Measurements from ENCODE around the gene GNB3. TPM values are rescaled to one million over a fixed set of nuclear protein-coding genes. Genes with fewer than 3 reads are reported as not detected.
A peak's percentile ranks its signal among the peaks of the same experiment; 100 is the strongest.

Gene GNB3
- total RNA-seq, 4 donors from 2014 or later: 0.17 to 1.2 (median 0.52) TPM; not detected in 1

DNA sequence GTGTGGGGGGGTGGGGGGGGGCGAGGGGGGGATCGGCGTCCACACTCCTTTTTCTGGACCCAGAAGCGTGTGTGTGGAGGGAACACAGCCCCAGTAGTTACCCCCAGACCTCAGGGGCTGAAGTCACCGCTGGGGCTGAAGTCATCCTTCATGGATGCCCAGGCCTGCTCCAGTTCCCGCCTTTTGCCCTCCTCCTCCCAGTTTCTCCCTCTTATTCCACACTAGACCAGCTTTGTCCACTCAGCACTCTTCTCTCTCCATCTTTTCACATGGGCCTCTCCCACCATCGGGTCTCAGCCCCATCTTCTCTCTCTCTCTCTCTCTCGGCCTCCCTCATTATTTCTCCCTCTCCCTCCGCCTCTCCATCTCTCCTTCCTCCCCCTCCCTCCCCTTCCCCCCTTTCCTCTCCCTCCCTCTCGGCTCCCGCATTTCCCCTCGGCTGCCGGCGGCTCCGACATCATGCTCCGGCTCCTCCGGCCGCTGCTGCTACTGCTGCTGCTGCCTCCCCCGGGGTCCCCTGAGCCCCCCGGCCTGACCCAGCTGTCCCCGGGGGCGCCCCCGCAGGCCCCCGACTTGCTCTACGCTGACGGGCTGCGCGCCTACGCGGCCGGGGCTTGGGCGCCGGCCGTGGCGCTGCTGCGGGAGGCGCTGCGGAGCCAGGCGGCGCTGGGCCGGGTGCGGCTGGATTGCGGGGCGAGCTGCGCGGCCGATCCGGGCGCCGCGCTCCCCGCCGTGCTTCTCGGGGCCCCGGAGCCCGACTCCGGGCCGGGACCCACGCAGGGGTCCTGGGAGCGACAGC is 12.5 kb upstream of the GNB3 start, which contains the start of gene P3H3:
P3H3 (plus strand) TSS at position 426 of the 799 bp plus-strand sequence; CDS start at position 460, 34 bp downstream.
- intact Hi-C loops (cut with DNase I; ENCODE audit: low total_unique reads): loop anchor here (5.0 kb wide), 1 partner anchor 211 kb away; no protein-coding TSS in a partner anchor
- TF ChIP-seq, protein P1, sequence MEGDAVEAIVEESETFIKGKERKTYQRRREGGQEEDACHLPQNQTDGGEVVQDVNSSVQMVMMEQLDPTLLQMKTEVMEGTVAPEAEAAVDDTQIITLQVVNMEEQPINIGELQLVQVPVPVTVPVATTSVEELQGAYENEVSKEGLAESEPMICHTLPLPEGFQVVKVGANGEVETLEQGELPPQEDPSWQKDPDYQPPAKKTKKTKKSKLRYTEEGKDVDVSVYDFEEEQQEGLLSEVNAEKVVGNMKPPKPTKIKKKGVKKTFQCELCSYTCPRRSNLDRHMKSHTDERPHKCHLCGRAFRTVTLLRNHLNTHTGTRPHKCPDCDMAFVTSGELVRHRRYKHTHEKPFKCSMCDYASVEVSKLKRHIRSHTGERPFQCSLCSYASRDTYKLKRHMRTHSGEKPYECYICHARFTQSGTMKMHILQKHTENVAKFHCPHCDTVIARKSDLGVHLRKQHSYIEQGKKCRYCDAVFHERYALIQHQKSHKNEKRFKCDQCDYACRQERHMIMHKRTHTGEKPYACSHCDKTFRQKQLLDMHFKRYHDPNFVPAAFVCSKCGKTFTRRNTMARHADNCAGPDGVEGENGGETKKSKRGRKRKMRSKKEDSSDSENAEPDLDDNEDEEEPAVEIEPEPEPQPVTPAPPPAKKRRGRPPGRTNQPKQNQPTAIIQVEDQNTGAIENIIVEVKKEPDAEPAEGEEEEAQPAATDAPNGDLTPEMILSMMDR (IDR thresholded peaks at IDR 0.05): no peak
- no peak for TF ChIP-seq POLR2A (IDR thresholded peaks at IDR 0.05)
- WGBS, 2 donors: 1% methylated on average over 18 to 30 of the region's 60 CpGs
- peak within 1 kb of the TSS; percentile 68 for H3K4me3 ChIP-seq (ENCODE audit: low read depth, poor library complexity, severe bottlenecking)
- peak in 1 of 2 donors; percentile 87 for DNase-seq (ENCODE audit: low spot score in 2 of 2)

- WGBS, 2 donors: 1% methylated on average over 45 to 50 of the region's 71 CpGs
- DNase-seq (ENCODE audit: low spot score in 2 of 2): peak in 1 of 2 donors; percentile 93
- no peak for TF ChIP-seq POLR2A (IDR thresholded peaks at IDR 0.05)
- TF ChIP-seq, protein P1 (IDR thresholded peaks at IDR 0.05): no peak
Measured at GRCh38 chr12:6828781-6829535, 11.8 kb upstream of the GNB3 start.

DNA sequence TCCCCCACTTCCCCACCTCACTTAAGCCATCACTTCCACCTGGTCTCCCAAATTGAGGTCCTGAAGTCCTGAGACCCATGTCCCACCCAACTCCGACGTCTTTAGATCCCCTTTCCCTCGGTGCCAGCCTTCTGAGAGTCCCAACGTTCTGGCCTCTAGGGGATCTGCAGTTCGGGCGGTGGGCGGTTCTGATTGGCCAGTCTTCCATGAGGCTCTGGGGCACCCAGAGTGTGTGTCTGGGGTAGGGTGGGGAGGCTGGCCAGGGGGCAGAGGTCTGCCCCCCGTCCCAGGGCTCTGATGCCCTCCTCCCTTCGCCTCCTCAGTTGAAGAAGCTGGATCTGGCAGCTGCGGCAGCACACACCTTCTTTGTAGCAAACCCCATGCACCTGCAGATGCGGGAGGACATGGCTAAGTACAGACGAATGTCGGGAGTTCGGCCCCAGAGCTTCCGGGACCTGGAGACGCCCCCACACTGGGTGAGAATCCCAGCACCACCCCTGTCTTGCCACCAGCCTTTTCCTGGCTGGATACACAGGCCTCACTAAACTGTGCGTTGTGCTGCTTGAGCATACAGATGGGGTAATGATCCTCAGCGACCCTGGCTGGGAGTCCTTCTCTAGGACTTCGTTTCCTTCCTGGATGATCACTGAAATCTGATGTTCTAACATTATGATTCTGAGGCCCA is 11.0 kb upstream of the GNB3 start:
- no peak overlapping the region for H3K4me3 ChIP-seq (ENCODE audit: low read depth, poor library complexity, severe bottlenecking)
- intact Hi-C loops (cut with DNase I; ENCODE audit: low total_unique reads): loop anchor here (5.0 kb wide), 1 partner anchor 212 kb away; no protein-coding TSS in a partner anchor
- WGBS, 2 donors: 39 to 50% methylated on average over 15 of the region's 19 CpGs
- TF ChIP-seq, protein P1 (IDR thresholded peaks at IDR 0.05): no peak
- TF ChIP-seq POLR2A (IDR thresholded peaks at IDR 0.05): no peak
- DNase-seq (ENCODE audit: low spot score in 2 of 2): peak in 1 of 2 donors; percentile 87

More at GRCh38 chr12:6828781-6829535, 11.8 kb upstream of the GNB3 start:
- intact Hi-C loops (cut with DNase I; ENCODE audit: low total_unique reads): loop anchor here (5.0 kb wide), 1 partner anchor 212 kb away; no protein-coding TSS in a partner anchor
- H3K4me3 ChIP-seq (ENCODE audit: low read depth, poor library complexity, severe bottlenecking): peak overlapping the region; percentile 68

DNA sequence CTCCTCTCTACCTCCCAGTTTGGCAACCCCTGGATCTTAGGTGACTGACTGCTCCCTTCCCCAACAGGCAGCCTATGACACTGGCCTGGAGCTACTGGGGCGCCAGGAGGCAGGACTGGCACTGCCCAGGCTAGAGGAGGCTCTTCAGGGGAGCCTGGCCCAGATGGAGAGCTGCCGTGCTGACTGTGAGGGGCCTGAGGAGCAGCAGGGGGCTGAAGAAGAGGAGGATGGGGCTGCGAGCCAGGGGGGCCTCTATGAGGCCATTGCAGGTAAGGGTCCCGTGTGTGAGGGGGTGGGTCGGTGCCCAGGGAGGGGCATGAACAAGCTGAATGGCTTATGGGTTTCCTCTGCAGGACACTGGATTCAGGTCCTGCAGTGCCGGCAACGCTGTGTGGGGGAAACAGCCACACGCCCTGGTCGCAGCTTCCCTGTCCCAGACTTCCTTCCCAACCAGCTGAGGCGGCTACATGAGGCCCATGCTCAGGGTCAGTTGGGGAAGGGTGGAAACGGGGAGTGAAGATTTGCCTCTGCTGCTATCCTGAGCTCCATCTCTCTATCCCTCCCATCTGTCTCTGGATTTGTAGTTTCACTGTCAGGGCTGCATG is 10.3 kb upstream of the GNB3 start:
- no peak overlapping the region for H3K4me3 ChIP-seq (ENCODE audit: low read depth, poor library complexity, severe bottlenecking)
- WGBS, 2 donors: 73 to 93% methylated on average over 11 of the region's 11 CpGs
- DNase-seq (ENCODE audit: low spot score in 2 of 2): no peak
- TF ChIP-seq, protein P1 (IDR thresholded peaks at IDR 0.05): no peak
- no peak for TF ChIP-seq POLR2A (IDR thresholded peaks at IDR 0.05)
- intact Hi-C loops (cut with DNase I; ENCODE audit: low total_unique reads): no loop called here

DNA sequence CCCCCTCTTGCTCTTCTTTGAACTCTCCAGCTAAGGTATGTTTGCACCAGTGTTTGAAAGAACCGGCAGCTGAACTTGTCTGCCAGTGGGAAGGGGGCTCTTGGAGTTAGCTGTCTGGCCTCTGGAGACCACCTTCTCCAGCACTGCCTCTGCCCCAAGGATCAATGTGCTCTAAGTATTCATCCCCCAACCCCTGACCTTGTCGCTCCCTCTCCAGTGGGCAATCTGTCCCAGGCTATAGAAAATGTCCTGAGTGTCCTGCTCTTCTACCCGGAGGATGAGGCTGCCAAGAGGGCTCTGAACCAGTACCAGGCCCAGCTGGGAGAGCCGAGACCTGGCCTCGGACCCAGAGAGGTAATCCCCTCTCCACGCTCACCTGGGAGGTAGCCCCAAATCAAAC is 9.7 kb upstream of the GNB3 start:
- no peak for DNase-seq (ENCODE audit: low spot score in 2 of 2)
- TF ChIP-seq, protein P1 (IDR thresholded peaks at IDR 0.05): no peak
- TF ChIP-seq POLR2A (IDR thresholded peaks at IDR 0.05): no peak
- no peak overlapping the region for H3K4me3 ChIP-seq (ENCODE audit: low read depth, poor library complexity, severe bottlenecking)
- 89 to 91% methylated on average over 6 of the region's 6 CpGs for WGBS, 2 donors
- intact Hi-C loops (cut with DNase I; ENCODE audit: low total_unique reads): no loop called here

Data from lower leg skin (tissue), 4 donors.